Measurements from ENCODE around the gene PCDHB5.
"Not testable (repeated sequence)": the region's sequence is repeated elsewhere in the genome, so short reads cannot be mapped to it uniquely, and the experiment has no call there.

PCDHB5 gene

GRCh38 chr5:141135030-141135717, at the start of gene PCDHB5:
Gene PCDHB5 (plus strand): TSS chr5:141135206. CDS start chr5:141135435, 229 bp downstream.
- DNase-seq: peak in 3 of 14 donors; percentile 6 to 15 (median 13)

GRCh38 chr5:141094481-141095262, 40.3 kb upstream of the PCDHB5 start, which contains the start of gene PCDHB2:
Gene PCDHB2 (plus strand): TSS chr5:141094615. CDS start chr5:141094791, 176 bp downstream.
- DNase-seq: peak in 5 of 14 donors; percentile 6 to 40 (median 33)

- no peak for DNase-seq
Observed at GRCh38 chr5:141095263-141095641, 39.8 kb upstream of the PCDHB5 start.

- not testable (repeated sequence) for DNase-seq
Observed at GRCh38 chr5:141096181-141096580, 38.8 kb upstream of the PCDHB5 start.

- not testable (repeated sequence) for DNase-seq
Observed at GRCh38 chr5:141096586-141096985, 38.4 kb upstream of the PCDHB5 start.

GRCh38 chr5:141100243-141100805, 34.7 kb upstream of the PCDHB5 start, which contains the start of gene PCDHB3:
Gene PCDHB3 (plus strand): TSS chr5:141100473. CDS start chr5:141100650, 177 bp downstream.
- peak in 3 of 14 donors; percentile 2 to 12 (median 2) for DNase-seq

- DNase-seq: no peak
Observed at GRCh38 chr5:141101059-141101458, 33.9 kb upstream of the PCDHB5 start.

- not testable (repeated sequence) for DNase-seq
Observed at GRCh38 chr5:141102070-141102469, 32.9 kb upstream of the PCDHB5 start.

GRCh38 chr5:141102471-141102870, 32.5 kb upstream of the PCDHB5 start:
- DNase-seq: not testable (repeated sequence)

- no peak for DNase-seq
Observed at GRCh38 chr5:141105350-141105749, 29.7 kb upstream of the PCDHB5 start.

- DNase-seq: no peak
Observed at GRCh38 chr5:141119250-141119649, 15.8 kb upstream of the PCDHB5 start.

- peak in 3 of 14 donors; percentile 7 to 22 (median 9) for DNase-seq
Observed at GRCh38 chr5:141121563-141121962, 13.4 kb upstream of the PCDHB5 start, which contains the start of gene PCDHB4. Gene PCDHB4 (plus strand): TSS chr5:141121818. CDS start chr5:141121999, 181 bp downstream.

GRCh38 chr5:141121985-141122384, 13.0 kb upstream of the PCDHB5 start:
- DNase-seq: no peak

GRCh38 chr5:141123396-141124135, 11.4 kb upstream of the PCDHB5 start:
- DNase-seq: not testable (repeated sequence)

- DNase-seq: no peak
Observed at GRCh38 chr5:141127305-141127704, 7.7 kb upstream of the PCDHB5 start.

GRCh38 chr5:141135718-141136266, 786 bp downstream of the PCDHB5 start:
- DNase-seq: peak in 1 of 14 donors; percentile 6

- DNase-seq: not testable (repeated sequence)
Observed at GRCh38 chr5:141137346-141137745, 2.3 kb downstream of the PCDHB5 start.

GRCh38 chr5:141149812-141150211, 14.8 kb downstream of the PCDHB5 start, which contains the start of gene PCDHB6:
Gene PCDHB6 (plus strand): TSS chr5:141150057. CDS start chr5:141150258, 201 bp downstream.
- DNase-seq: peak in 1 of 14 donors; percentile 1

GRCh38 chr5:141150224-141150992, 15.4 kb downstream of the PCDHB5 start:
- DNase-seq: no peak

GRCh38 chr5:141150993-141151325, 16.0 kb downstream of the PCDHB5 start:
- DNase-seq: no peak

GRCh38 chr5:141151632-141152031, 16.6 kb downstream of the PCDHB5 start:
- not testable (repeated sequence) for DNase-seq
